H9 (cell line): Measurements from ENCODE around the gene COX6A1. TPM values are rescaled to one million over a fixed set of nuclear protein-coding genes. Genes with fewer than 3 reads are reported as not detected.
A peak's percentile ranks its signal among the peaks of the same experiment; 100 is the strongest.

Experiments
- DNase-seq: peaks from one replicate; pipeline ENCODE4 v3.0.0-alpha.2; 2017
- H2AFZ ChIP-seq: one replicate; pipeline ENCODE4 v1.6.1; 2013; ENCODE audit warnings: mild to moderate bottlenecking, low read length, control low read depth, moderate library complexity
- H2AK5ac ChIP-seq: 2 replicates; pipeline ENCODE4 v1.6.1; 2013; ENCODE audit warnings: low read length, control low read depth, mixed read lengths; ENCODE audit not compliant: insufficient read length
- H2BK120ac ChIP-seq: one replicate; pipeline ENCODE4 v1.6.1; 2013; ENCODE audit warnings: low read depth, mild to moderate bottlenecking, low read length, control low read depth, inconsistent platforms; ENCODE audit not compliant: poor library complexity, severe bottlenecking
- H2BK12ac ChIP-seq: 2 replicates; pipeline ENCODE4 v1.6.1; 2013; ENCODE audit warnings: low read length, control low read depth, mixed read lengths, low read depth; ENCODE audit not compliant: insufficient read length
- H2BK15ac ChIP-seq: 2 replicates; pipeline ENCODE4 v1.6.1; 2013; ENCODE audit warnings: low read depth, low read length, control low read depth
- H2BK20ac ChIP-seq: one replicate; pipeline ENCODE4 v1.6.1; 2013; ENCODE audit warnings: low read depth, mild to moderate bottlenecking, low read length, control low read depth, inconsistent platforms; ENCODE audit not compliant: poor library complexity, severe bottlenecking
- H2BK5ac ChIP-seq: 2 replicates; pipeline ENCODE4 v1.6.1; 2013; ENCODE audit warnings: low read length, control low read depth, mixed read lengths; ENCODE audit not compliant: insufficient read length
- H3K14ac ChIP-seq: 2 replicates; pipeline ENCODE4 v1.6.1; 2013; ENCODE audit warnings: low read length, control low read depth; ENCODE audit not compliant: insufficient read depth
- H3K18ac ChIP-seq: 2 replicates; pipeline ENCODE4 v1.6.1; 2013; ENCODE audit warnings: low read depth, mild to moderate bottlenecking, mixed read lengths, low read length, control low read depth; ENCODE audit not compliant: insufficient read length
- H3K23ac ChIP-seq: 2 replicates; pipeline ENCODE4 v1.6.1; 2013; ENCODE audit warnings: low read length, control low read depth, mixed read lengths, low read depth; ENCODE audit not compliant: insufficient read length
- H3K23me2 ChIP-seq: 2 replicates; pipeline ENCODE4 v1.6.1; 2013; ENCODE audit warnings: low read depth, mild to moderate bottlenecking, mixed read lengths, low read length, control low read depth; ENCODE audit not compliant: insufficient read length, poor library complexity, severe bottlenecking
- H3K27ac ChIP-seq: 2 replicates; pipeline ENCODE4 v1.5.1; 2013; ENCODE audit warnings: low read length, control low read depth, mixed read lengths, low read depth; ENCODE audit not compliant: insufficient read length
- H3K27me3 ChIP-seq: 2 replicates; pipeline ENCODE4 v1.6.1; 2013; ENCODE audit warnings: low read length, control low read depth, inconsistent platforms; ENCODE audit not compliant: insufficient read depth
- H3K4ac ChIP-seq: 2 replicates; pipeline ENCODE4 v1.6.1; 2013; ENCODE audit warnings: low read depth, mild to moderate bottlenecking, control low read depth, inconsistent platforms, low read length, moderate library complexity
- H3K4me1 ChIP-seq: 2 replicates; pipeline ENCODE4 v1.6.1; 2013; ENCODE audit warnings: low read length, control low read depth, inconsistent platforms; ENCODE audit not compliant: insufficient read depth
- H3K4me2 ChIP-seq: 2 replicates; pipeline ENCODE4 v1.6.1; 2013; ENCODE audit warnings: low read length, control low read depth, mixed read lengths; ENCODE audit not compliant: insufficient read length, insufficient read depth
- H3K56ac ChIP-seq: 2 replicates; pipeline ENCODE4 v1.6.1; 2013; ENCODE audit warnings: low read depth, mild to moderate bottlenecking, mixed read lengths, low read length, control low read depth; ENCODE audit not compliant: insufficient read length
- H3K79me1 ChIP-seq: 2 replicates; pipeline ENCODE4 v1.6.1; 2013; ENCODE audit warnings: low read depth, mild to moderate bottlenecking, moderate library complexity, low read length, control low read depth, inconsistent platforms; ENCODE audit not compliant: insufficient read depth, poor library complexity, severe bottlenecking
- H3K79me2 ChIP-seq: 2 replicates; pipeline ENCODE4 v1.6.1; 2013; ENCODE audit warnings: low read length, control low read depth, inconsistent platforms; ENCODE audit not compliant: insufficient read depth
- H3K9ac ChIP-seq: 2 replicates; pipeline ENCODE4 v1.6.1; 2013; ENCODE audit warnings: low read length, control low read depth, mixed read lengths; ENCODE audit not compliant: insufficient read length; ENCODE audit errors: extremely low read depth
- H3K9me3 ChIP-seq: one replicate; pipeline ENCODE4 v1.6.1; 2013; ENCODE audit warnings: low read depth, low read length, inconsistent platforms; ENCODE audit not compliant: control insufficient read depth
- H3T11ph ChIP-seq: one replicate; pipeline ENCODE4 v1.6.1; 2013; ENCODE audit warnings: mild to moderate bottlenecking, low read length, control low read depth, inconsistent platforms
- H4K20me1 ChIP-seq: one replicate; pipeline ENCODE4 v1.6.1; 2013; ENCODE audit not compliant: control insufficient read depth, insufficient read length, insufficient read depth
- H4K5ac ChIP-seq: 2 replicates; pipeline ENCODE4 v1.6.1; 2013; ENCODE audit warnings: low read depth, mild to moderate bottlenecking, mixed read lengths, low read length, control low read depth; ENCODE audit not compliant: insufficient read length
- H4K8ac ChIP-seq: replicated peaks from 2 replicates; pipeline ENCODE4 v1.6.1; 2013; ENCODE audit warnings: low read length, control low read depth, mixed read lengths, low read depth; ENCODE audit not compliant: insufficient read length
- H4K91ac ChIP-seq: 2 replicates; pipeline ENCODE4 v1.6.1; 2013; ENCODE audit warnings: low read depth, mild to moderate bottlenecking, moderate library complexity, mixed read lengths, low read length, control low read depth; ENCODE audit not compliant: insufficient read length
- H3K27ac Mint-ChIP-seq, 3 experiments: 2 replicates in 2 of 3; 3 replicates in 1 of 3; pipeline ENCODE4 v1.8.0; 2020 to 2021; ENCODE audit warnings: mixed read lengths in 3 of 3, mild to moderate bottlenecking in 1 of 3, moderate library complexity in 1 of 3
- H3K27me3 Mint-ChIP-seq: 2 replicates; pipeline ENCODE4 v1.8.0; 2021; ENCODE audit warnings: low read depth, mild to moderate bottlenecking, moderate library complexity, mixed read lengths
- H3K36me3 Mint-ChIP-seq, 3 experiments: 2 replicates in 2 of 3; 3 replicates in 1 of 3; pipeline ENCODE4 v1.8.0; 2020 to 2021; ENCODE audit warnings: low read depth in 3 of 3, mixed read lengths in 3 of 3; ENCODE audit not compliant: insufficient read depth in 1 of 3
- H3K4me1 Mint-ChIP-seq, 2 experiments: 2 replicates each; pipeline ENCODE4 v1.8.0; 2020; ENCODE audit warnings: mixed read lengths in 2 of 2
- H3K4me3 Mint-ChIP-seq, 2 experiments: 2 replicates in 1 of 2; 3 replicates in 1 of 2; pipeline ENCODE4 v1.8.0; 2020 to 2021; ENCODE audit warnings: mild to moderate bottlenecking in 2 of 2, mixed read lengths in 2 of 2, moderate library complexity in 1 of 2
- H3K9me3 Mint-ChIP-seq, 2 experiments: 2 replicates in 1 of 2; 3 replicates in 1 of 2; pipeline ENCODE4 v1.8.0; 2020; ENCODE audit warnings: mild to moderate bottlenecking in 2 of 2, mixed read lengths in 2 of 2, moderate library complexity in 1 of 2
- WGBS: extraction: QIAGEN DNeasy Blood & Tissue Kit; methylation state at CpG from one replicate; pipeline ENCODE4 v1.1.7; 2013; ENCODE audit warnings: missing lambda C conversion rate, low lambda C conversion rate, mixed read lengths; ENCODE audit not compliant: insufficient read length; ENCODE audit errors: extremely low coverage; 5-methylcytosine and 5-hydroxymethylcytosine counted together
- total RNA-seq: library from RNA; stranded (reverse); gene quantifications from 2 replicates; pipeline ENCODE4 v1.2.1, GENCODE V29; 2021
- TF ChIP-seq, protein P1 (sequence below): fragments of 200-600 bp; sonication (generic); conservative IDR thresholded peaks from 3 replicates; pipeline ENCODE4 v1.8.0; 2021; ENCODE audit warnings: antibody characterized with exemption, mild to moderate bottlenecking

The COX6A1 gene
- total RNA-seq, 1 experiment from 2014 or later: 415 TPM

DNA sequence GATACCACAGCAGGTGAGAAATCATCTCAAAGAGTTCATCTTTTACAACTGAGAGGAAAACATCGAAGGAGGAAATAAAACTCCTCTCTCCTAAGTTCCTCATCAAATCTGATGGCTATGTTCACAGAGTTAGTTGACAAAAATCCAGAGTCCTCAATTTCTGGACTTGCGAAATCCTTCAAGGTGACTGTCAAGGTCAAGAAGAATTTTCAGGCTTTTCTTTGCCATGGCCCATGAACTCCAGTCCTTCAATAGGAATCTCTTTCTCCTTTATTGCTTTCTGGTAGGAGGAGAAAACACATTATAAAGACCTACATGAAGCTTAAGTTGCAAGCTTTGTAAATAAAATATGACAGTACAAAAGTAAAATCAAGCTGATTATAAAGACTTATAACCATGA lies 6.8 kb downstream of the COX6A1 start:
- Mint-ChIP-seq H3K9me3 (peaks cover 0 to 5% of the 10 kb centered on the region in 2 experiments; a peak in 2 of 5 replicates), H3K36me3 (peaks cover 29 to 70% (median 57%) of the 10 kb centered on the region in 3 experiments; a peak in 6 of 7 replicates), H3K4me3 (peak overlapping the region; percentile 98 to 99), H3K27me3 (no peaks in the 10 kb centered on the region; the same call in 1 of the 2 replicates), H3K27ac (no peak overlapping the region), H3K4me1 (peaks cover 12 to 20% of the 10 kb centered on the region in 2 experiments)
- Histone ChIP-seq H3K4me1 (no peaks in the 10 kb centered on the region; the same call in 1 of the 2 replicates), H3K23me2 (peaks cover 6% of the 10 kb centered on the region), H2BK20ac (no peak overlapping the region), H2AK5ac (no peak overlapping the region), H2AFZ (no peak overlapping the region), H2BK5ac (no peak overlapping the region), H2BK120ac (no peak overlapping the region), H4K91ac (no peak overlapping the region), H3K79me1 (peaks cover 8% of the 10 kb centered on the region), H3K23ac (no peak overlapping the region), H3K4me2 (peak overlapping the region; percentile 94), H3T11ph (no peak overlapping the region), H3K18ac (no peak overlapping the region), H4K8ac (no peak overlapping the region), H2BK12ac (no peak overlapping the region), H3K9me3 (no peaks in the 10 kb centered on the region), H3K9ac (no peak overlapping the region), H4K5ac (no peak overlapping the region), H3K56ac (no peak overlapping the region), H2BK15ac (no peak overlapping the region), H3K27ac (no peak overlapping the region), H3K79me2 (peaks cover 14% of the 10 kb centered on the region; the same call in 1 of the 2 replicates), H3K27me3 (no peaks in the 10 kb centered on the region), H3K4ac (no peak overlapping the region), H3K14ac (no peak overlapping the region), H4K20me1 (no peaks in the 10 kb centered on the region)
- WGBS: no CpG with 5 or more reads among the region's 2 CpGs
- no peak for DNase-seq
- TF ChIP-seq, protein P1, sequence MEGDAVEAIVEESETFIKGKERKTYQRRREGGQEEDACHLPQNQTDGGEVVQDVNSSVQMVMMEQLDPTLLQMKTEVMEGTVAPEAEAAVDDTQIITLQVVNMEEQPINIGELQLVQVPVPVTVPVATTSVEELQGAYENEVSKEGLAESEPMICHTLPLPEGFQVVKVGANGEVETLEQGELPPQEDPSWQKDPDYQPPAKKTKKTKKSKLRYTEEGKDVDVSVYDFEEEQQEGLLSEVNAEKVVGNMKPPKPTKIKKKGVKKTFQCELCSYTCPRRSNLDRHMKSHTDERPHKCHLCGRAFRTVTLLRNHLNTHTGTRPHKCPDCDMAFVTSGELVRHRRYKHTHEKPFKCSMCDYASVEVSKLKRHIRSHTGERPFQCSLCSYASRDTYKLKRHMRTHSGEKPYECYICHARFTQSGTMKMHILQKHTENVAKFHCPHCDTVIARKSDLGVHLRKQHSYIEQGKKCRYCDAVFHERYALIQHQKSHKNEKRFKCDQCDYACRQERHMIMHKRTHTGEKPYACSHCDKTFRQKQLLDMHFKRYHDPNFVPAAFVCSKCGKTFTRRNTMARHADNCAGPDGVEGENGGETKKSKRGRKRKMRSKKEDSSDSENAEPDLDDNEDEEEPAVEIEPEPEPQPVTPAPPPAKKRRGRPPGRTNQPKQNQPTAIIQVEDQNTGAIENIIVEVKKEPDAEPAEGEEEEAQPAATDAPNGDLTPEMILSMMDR: no peak
